ENCODE measurements around the gene POLR2L.

GRCh38 chr11:801097-801780, 41.1 kb downstream of the POLR2L start:
- TF ChIP-seq, protein P1, sequence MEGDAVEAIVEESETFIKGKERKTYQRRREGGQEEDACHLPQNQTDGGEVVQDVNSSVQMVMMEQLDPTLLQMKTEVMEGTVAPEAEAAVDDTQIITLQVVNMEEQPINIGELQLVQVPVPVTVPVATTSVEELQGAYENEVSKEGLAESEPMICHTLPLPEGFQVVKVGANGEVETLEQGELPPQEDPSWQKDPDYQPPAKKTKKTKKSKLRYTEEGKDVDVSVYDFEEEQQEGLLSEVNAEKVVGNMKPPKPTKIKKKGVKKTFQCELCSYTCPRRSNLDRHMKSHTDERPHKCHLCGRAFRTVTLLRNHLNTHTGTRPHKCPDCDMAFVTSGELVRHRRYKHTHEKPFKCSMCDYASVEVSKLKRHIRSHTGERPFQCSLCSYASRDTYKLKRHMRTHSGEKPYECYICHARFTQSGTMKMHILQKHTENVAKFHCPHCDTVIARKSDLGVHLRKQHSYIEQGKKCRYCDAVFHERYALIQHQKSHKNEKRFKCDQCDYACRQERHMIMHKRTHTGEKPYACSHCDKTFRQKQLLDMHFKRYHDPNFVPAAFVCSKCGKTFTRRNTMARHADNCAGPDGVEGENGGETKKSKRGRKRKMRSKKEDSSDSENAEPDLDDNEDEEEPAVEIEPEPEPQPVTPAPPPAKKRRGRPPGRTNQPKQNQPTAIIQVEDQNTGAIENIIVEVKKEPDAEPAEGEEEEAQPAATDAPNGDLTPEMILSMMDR (IDR thresholded peaks at IDR 0.05; ENCODE audit: low read depth, low read length, poor library complexity, severe bottlenecking), result no peak
- TF ChIP-seq EZH2phosphoT487 (IDR thresholded peaks at IDR 0.05; ENCODE audit: borderline replicate concordance, low read length), result no peak

All from DOHH2 (cell line).